Epithelial cell of proximal tubule (primary cell): Measurements from ENCODE around the gene PSME4. TPM values are rescaled to one million over a fixed set of nuclear protein-coding genes. Genes with fewer than 3 reads are reported as not detected.

ENCODE experiments used
- DNase-seq: peaks from one replicate; pipeline ENCODE4 v3.0.0-alpha.2; 2011; ENCODE audit warnings: low read depth
- H3K4me3 ChIP-seq: 2 replicates; pipeline ENCODE4 v1.5.1; 2011; ENCODE audit warnings: low read depth, mild to moderate bottlenecking, low read length
- CTCF ChIP-seq: conservative IDR thresholded peaks from 2 replicates; pipeline ENCODE4 v1.5.1; 2012; ENCODE audit warnings: low read depth, mild to moderate bottlenecking, low read length
- total RNA-seq: library from RNA; depleted of rRNA; stranded (reverse); fragments of >200 nt; gene quantifications from 2 replicates; pipeline ENCODE4 v1.2.3, GENCODE V29; 2015

The PSME4 gene
- total RNA-seq, 1 donor from 2014 or later, result 18.7 TPM

DNA sequence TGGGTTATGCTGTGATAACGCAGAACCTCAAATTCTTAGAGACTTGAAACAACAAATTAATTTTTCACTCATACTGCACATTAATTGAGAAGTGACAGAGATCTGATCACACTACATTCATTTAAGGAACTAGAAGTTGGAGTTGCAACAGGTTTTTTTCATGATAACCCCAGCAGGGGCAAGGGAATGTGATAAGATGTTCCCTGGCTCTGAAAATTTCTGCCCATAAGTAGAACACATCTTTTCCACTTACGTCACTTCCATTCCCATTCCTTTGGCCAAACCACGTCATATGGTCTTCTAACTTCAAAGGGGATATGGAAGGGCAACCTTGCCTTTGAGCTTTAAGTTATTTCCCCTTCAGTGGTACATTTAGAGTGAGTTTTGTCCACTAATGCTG lies 29.7 kb upstream of the PSME4 start:
- no peak overlapping the region for H3K4me3 ChIP-seq
- TF ChIP-seq CTCF, result no peak
- DNase-seq, result no peak

GRCh38 chr2:54000122-54000521 lies 29.3 kb upstream of the PSME4 start:
- DNase-seq, result no peak
- H3K4me3 ChIP-seq, result no peak overlapping the region
- no peak for TF ChIP-seq CTCF

DNA sequence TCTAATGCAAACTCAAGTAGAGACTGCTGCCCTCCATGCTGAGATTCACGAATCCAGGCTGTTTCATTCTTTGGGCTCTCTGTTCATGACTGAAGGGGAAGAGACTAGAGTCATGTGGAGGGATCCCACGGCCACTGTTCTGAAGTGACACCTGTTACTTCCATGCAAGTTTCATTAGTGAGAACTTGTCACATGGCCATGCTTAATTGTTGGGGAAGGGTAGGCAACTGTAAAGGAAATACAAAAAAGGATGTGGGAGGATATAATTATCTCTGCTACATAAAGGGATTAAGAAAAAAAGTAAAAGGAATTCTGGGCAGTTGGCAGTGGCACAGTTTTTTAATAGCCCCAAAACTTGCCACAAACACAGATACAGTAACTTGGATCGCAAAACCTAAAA lies 28.0 kb upstream of the PSME4 start:
- no peak for TF ChIP-seq CTCF
- no peak for DNase-seq
- no peak overlapping the region for H3K4me3 ChIP-seq

GRCh38 chr2:53994818-53995808 lies 24.3 kb upstream of the PSME4 start:
- DNase-seq, result no peak
- no peak for TF ChIP-seq CTCF
- H3K4me3 ChIP-seq, result no peak overlapping the region

DNA sequence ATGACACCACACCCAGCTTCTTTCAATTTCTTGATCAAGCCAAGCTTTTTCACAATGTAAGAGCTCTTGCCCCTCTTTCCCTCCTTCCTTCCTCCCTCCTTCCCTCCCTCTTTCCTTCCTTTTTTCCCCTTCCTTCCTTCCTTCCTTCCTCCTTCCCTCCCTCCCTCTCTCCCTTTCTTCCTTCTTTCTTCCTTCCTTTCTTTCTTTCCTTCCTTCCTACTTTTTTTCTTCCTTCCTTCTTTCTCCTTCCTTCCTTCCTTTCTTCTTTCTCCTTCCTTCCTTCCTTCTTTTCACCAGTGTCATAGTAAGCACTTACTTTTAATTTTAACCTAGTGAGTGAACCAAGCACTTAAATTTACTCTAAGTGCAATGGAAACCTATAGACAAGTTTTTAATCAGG lies 21.2 kb upstream of the PSME4 start:
- H3K4me3 ChIP-seq, result no peak overlapping the region
- TF ChIP-seq CTCF, result no peak
- DNase-seq, result no peak

GRCh38 chr2:53989210-53989862 lies 18.5 kb upstream of the PSME4 start:
- DNase-seq, result no peak
- no peak overlapping the region for H3K4me3 ChIP-seq
- no peak for TF ChIP-seq CTCF
